Caco-2 (cell line): ENCODE measurements around the gene MSX1. TPM values are rescaled to one million over a fixed set of nuclear protein-coding genes. Genes with fewer than 3 reads are reported as not detected.
A peak's percentile ranks its signal among the peaks of the same experiment; 100 is the strongest.

Experiments
- BruUV-seq: library from RNA; stranded (reverse); fragments of 400-500 nt; replicated peaks from 2 replicates; lab custom pipeline; 2021; lab: Mats Ljungman, UMichigan
- CTCF ChIA-PET: fragments of 300-600 bp; sonication (Branson Sonifier 250); formaldehyde crosslinking; loops from one replicate; lab custom pipeline; 2022; ENCODE audit warnings: antibody characterized with exemption; lab: Charles Lee
- POLR2A ChIA-PET: fragments of 300-600 bp; sonication (Branson Sonifier 250); formaldehyde crosslinking; loops from one replicate; lab custom pipeline; 2022; ENCODE audit warnings: antibody characterized with exemption; lab: Charles Lee
- DNase-seq, 2 experiments: peaks; one replicate each; pipeline versions ENCODE4 v3.0.0 to v3.0.0-alpha.2; 2020 to 2022
- H3K27me3 ChIP-seq: replicated peaks from 2 replicates; pipeline ENCODE4 v1.6.0; 2011; ENCODE audit warnings: low read length; ENCODE audit not compliant: control insufficient read depth, insufficient read depth
- H3K36me3 ChIP-seq: 2 replicates; pipeline ENCODE4 v1.5.1; 2011; ENCODE audit warnings: low read length; ENCODE audit not compliant: control insufficient read depth, insufficient read depth
- H3K4me1 ChIP-seq: fragments of 250-450 bp; sonication (Bioruptor Pico); 2 replicates; pipeline ENCODE4 v1.5.1; 2020; ENCODE audit warnings: mild to moderate bottlenecking
- H3K4me3 ChIP-seq: 2 replicates; pipeline ENCODE4 v1.5.1; 2011; ENCODE audit warnings: low read depth, mild to moderate bottlenecking, control low read depth, low read length
- H3K9me3 ChIP-seq: fragments of 250-450 bp; sonication (Bioruptor Pico); 2 replicates; pipeline ENCODE4 v1.5.1; 2020; ENCODE audit warnings: mild to moderate bottlenecking, moderate library complexity
- H3K27ac Mint-ChIP-seq: one replicate; pipeline ENCODE4 v1.8.0; 2022; ENCODE audit warnings: mixed read lengths; ENCODE audit not compliant: unreplicated experiment
- H3K27me3 Mint-ChIP-seq: one replicate; pipeline ENCODE4 v1.8.0; 2022; ENCODE audit warnings: mixed read lengths; ENCODE audit not compliant: insufficient read depth, unreplicated experiment
- H3K36me3 Mint-ChIP-seq: one replicate; pipeline ENCODE4 v1.8.0; 2022; ENCODE audit warnings: mild to moderate bottlenecking, mixed read lengths; ENCODE audit not compliant: insufficient read depth, unreplicated experiment
- H3K4me1 Mint-ChIP-seq: one replicate; pipeline ENCODE4 v1.8.0; 2022; ENCODE audit warnings: low read depth, mixed read lengths; ENCODE audit not compliant: unreplicated experiment
- H3K4me3 Mint-ChIP-seq: one replicate; pipeline ENCODE4 v1.8.0; 2022; ENCODE audit warnings: mild to moderate bottlenecking, moderate library complexity, mixed read lengths; ENCODE audit not compliant: unreplicated experiment
- H3K9me3 Mint-ChIP-seq: one replicate; pipeline ENCODE4 v1.8.0; 2022; ENCODE audit warnings: mixed read lengths; ENCODE audit not compliant: unreplicated experiment
- CTCF ChIP-seq, 2 experiments: fragments of 200-600 bp in 1 of 2; IDR thresholded peaks; 1 replicate in 1 of 2; 2 replicates in 1 of 2; pipeline versions ENCODE4 v1.5.1 to v1.8.0; 2011 to 2022; ENCODE audit warnings: antibody characterized with exemption in 1 of 2, control low read depth in 1 of 2, inconsistent platforms in 1 of 2, low read depth in 1 of 2, low read length in 1 of 2, mild to moderate bottlenecking in 1 of 2, moderate library complexity in 1 of 2; ENCODE audit not compliant: insufficient read depth in 1 of 2, severe bottlenecking in 1 of 2, unreplicated experiment in 1 of 2
- intact Hi-C: fragments of 100-400 bp; cut with micrococcal nuclease; formaldehyde crosslinking; loops from one replicate; pipeline ENCODE4 v1.10.0; 2022; ENCODE audit not compliant: unreplicated experiment
- total RNA-seq: library from RNA; stranded (reverse); gene quantifications from 2 replicates; pipeline ENCODE4 v1.2.3, GENCODE V29; 2022

MSX1 gene
- total RNA-seq, 1 experiment from 2014 or later: 35.1 TPM

- Histone ChIP-seq H3K27me3 (no peaks in the 10 kb centered on the region), H3K4me3 (peak overlapping the region; percentile 31), H3K36me3 (no peaks in the 10 kb centered on the region), H3K9me3 (no peaks in the 10 kb centered on the region), H3K4me1 (peaks cover 7% of the 10 kb centered on the region; the same call in 1 of the 2 replicates)
- no TSS peak for BruUV-seq
- Mint-ChIP-seq H3K4me1 (no peaks in the 10 kb centered on the region), H3K27me3 (no peaks in the 10 kb centered on the region), H3K9me3 (no peaks in the 10 kb centered on the region), H3K36me3 (peaks cover 17% of the 10 kb centered on the region), H3K27ac (peak overlapping the region; percentile 79), H3K4me3 (peak overlapping the region; percentile 69)
- no peak for TF ChIP-seq CTCF (IDR thresholded peaks at IDR 0.05; ENCODE audit: insufficient read depth in 1 of 2, low read depth in 1 of 2, low read length in 1 of 2, severe bottlenecking in 1 of 2, unreplicated experiment in 1 of 2)
- CTCF ChIA-PET: no interaction called here
- POLR2A ChIA-PET: no interaction called here
- DNase-seq: no peak
- intact Hi-C loops: no loop called here
Observed at GRCh38 chr4:4857001-4857808, 2.3 kb upstream of the MSX1 start.

- no peak overlapping the region for H3K4me3 Mint-ChIP-seq
- BruUV-seq: no TSS peak
- H3K36me3 ChIP-seq: no peaks in the 10 kb centered on the region
- intact Hi-C loops: no loop called here
- no peaks in the 10 kb centered on the region for H3K27me3 ChIP-seq
- H3K9me3 Mint-ChIP-seq: no peaks in the 10 kb centered on the region
- DNase-seq: no peak
- ChIA-PET CTCF (no interaction called here), POLR2A (no interaction called here)
- no peaks in the 10 kb centered on the region for H3K9me3 ChIP-seq
- H3K4me1 Mint-ChIP-seq: no peaks in the 10 kb centered on the region
- H3K4me1 ChIP-seq: peaks cover 7% of the 10 kb centered on the region; the same call in 1 of the 2 replicates
- H3K4me3 ChIP-seq: no peak overlapping the region
- H3K36me3 Mint-ChIP-seq: peaks cover 20% of the 10 kb centered on the region
- no peak overlapping the region for H3K27ac Mint-ChIP-seq
- H3K27me3 Mint-ChIP-seq: no peaks in the 10 kb centered on the region
- no peak for TF ChIP-seq CTCF (IDR thresholded peaks at IDR 0.05; ENCODE audit: insufficient read depth in 1 of 2, low read depth in 1 of 2, low read length in 1 of 2, severe bottlenecking in 1 of 2, unreplicated experiment in 1 of 2)
Observed at GRCh38 chr4:4857809-4858508, 1.5 kb upstream of the MSX1 start.

- no TSS peak for BruUV-seq
- Mint-ChIP-seq H3K27ac (peak overlapping the region; percentile 11), H3K4me1 (no peaks in the 10 kb centered on the region), H3K4me3 (peak overlapping the region; percentile 99), H3K36me3 (peaks cover 22% of the 10 kb centered on the region), H3K9me3 (no peaks in the 10 kb centered on the region), H3K27me3 (no peaks in the 10 kb centered on the region)
- Histone ChIP-seq H3K4me3 (peak overlapping the region; percentile 35), H3K9me3 (no peaks in the 10 kb centered on the region), H3K36me3 (no peaks in the 10 kb centered on the region), H3K27me3 (no peaks in the 10 kb centered on the region), H3K4me1 (peaks cover 7% of the 10 kb centered on the region; the same call in 1 of the 2 replicates)
- ChIA-PET CTCF (interaction anchor here (0.6 kb wide), 1 partner anchor 384 kb away, joined by 4 read pairs; no protein-coding TSS in a partner anchor), POLR2A (no interaction called here)
- no peak for DNase-seq
- intact Hi-C loops: no loop called here
- TF ChIP-seq CTCF (IDR thresholded peaks at IDR 0.05; ENCODE audit: insufficient read depth in 1 of 2, low read depth in 1 of 2, low read length in 1 of 2, severe bottlenecking in 1 of 2, unreplicated experiment in 1 of 2): no peak
Observed at GRCh38 chr4:4858527-4859324, 739 bp upstream of the MSX1 start.
